ENCODE measurements around the gene SPATA31D1. TPM values are rescaled to one million over a fixed set of nuclear protein-coding genes. Genes with fewer than 3 reads are reported as not detected.

The SPATA31D1 gene
- total and polyA plus RNA-seq, 4 donors: not detected

DNA sequence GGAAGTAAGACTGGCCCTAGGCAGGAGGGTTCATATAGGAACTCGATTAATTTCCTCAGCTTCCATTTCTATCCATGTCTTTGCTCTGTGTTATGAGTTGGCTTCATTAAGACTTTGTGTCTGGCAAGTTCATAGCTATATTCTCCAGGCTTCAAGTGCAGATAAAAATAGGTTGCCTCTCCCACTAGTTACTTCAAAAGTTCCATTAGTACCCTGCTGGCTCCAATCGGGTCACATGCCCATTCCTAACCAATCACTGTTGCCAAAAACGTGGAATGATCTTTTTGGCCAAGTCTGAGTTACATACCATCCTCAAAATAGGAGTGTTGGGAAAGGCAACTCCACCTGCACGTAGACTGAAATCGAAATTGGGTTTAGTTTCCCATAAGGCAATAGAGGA, 13.8 kb upstream of the SPATA31D1 start:
- 81% methylated on average over 5 of the region's 5 CpGs for WGBS
- Histone ChIP-seq H3K4me3 (ENCODE audit: low read depth in 1 of 3, low read length in 3 of 3) (no peak overlapping the region), H3K4me1 (ENCODE audit: control insufficient read depth in 4 of 4, insufficient read depth in 4 of 4, low read length in 3 of 4) (no peaks in the 10 kb centered on the region), H3K36me3 (ENCODE audit: control insufficient read depth in 4 of 4, insufficient read depth in 3 of 4, low read depth in 1 of 4, low read length in 3 of 4) (no peaks in the 10 kb centered on the region), H3K27me3 (ENCODE audit: control insufficient read depth in 4 of 4, insufficient read depth in 4 of 4, low read length in 3 of 4) (no peaks in the 10 kb centered on the region), H3K9ac (ENCODE audit: low read depth in 1 of 2, low read length in 2 of 2) (no peak overlapping the region), H3K27ac (ENCODE audit: low read depth in 1 of 2, low read length in 2 of 2) (no peak overlapping the region), H3K9me3 (ENCODE audit: control insufficient read depth in 4 of 4, low read length in 3 of 4) (peaks cover 0 to 4% (median 0%) of the 10 kb centered on the region in 4 donors)
- DNase-seq (ENCODE audit: low spot score): no peak
- TF ChIP-seq RAD21 (IDR thresholded peaks at IDR 0.05) (no peak), SP1 (IDR thresholded peaks at IDR 0.05) (no peak), JUND (IDR thresholded peaks at IDR 0.05) (no peak), TAF1 (conservative IDR thresholded peaks at IDR 0.05) (no peak), YY1 (IDR thresholded peaks at IDR 0.05) (no peak), EGR1 (IDR thresholded peaks at IDR 0.05; ENCODE audit: low read depth in 2 of 2) (no peak)
- TF ChIP-seq, protein P1, sequence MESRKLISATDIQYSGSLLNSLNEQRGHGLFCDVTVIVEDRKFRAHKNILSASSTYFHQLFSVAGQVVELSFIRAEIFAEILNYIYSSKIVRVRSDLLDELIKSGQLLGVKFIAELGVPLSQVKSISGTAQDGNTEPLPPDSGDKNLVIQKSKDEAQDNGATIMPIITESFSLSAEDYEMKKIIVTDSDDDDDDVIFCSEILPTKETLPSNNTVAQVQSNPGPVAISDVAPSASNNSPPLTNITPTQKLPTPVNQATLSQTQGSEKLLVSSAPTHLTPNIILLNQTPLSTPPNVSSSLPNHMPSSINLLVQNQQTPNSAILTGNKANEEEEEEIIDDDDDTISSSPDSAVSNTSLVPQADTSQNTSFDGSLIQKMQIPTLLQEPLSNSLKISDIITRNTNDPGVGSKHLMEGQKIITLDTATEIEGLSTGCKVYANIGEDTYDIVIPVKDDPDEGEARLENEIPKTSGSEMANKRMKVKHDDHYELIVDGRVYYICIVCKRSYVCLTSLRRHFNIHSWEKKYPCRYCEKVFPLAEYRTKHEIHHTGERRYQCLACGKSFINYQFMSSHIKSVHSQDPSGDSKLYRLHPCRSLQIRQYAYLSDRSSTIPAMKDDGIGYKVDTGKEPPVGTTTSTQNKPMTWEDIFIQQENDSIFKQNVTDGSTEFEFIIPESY (IDR thresholded peaks at IDR 0.05): no peak
- TF ChIP-seq, protein P2, sequence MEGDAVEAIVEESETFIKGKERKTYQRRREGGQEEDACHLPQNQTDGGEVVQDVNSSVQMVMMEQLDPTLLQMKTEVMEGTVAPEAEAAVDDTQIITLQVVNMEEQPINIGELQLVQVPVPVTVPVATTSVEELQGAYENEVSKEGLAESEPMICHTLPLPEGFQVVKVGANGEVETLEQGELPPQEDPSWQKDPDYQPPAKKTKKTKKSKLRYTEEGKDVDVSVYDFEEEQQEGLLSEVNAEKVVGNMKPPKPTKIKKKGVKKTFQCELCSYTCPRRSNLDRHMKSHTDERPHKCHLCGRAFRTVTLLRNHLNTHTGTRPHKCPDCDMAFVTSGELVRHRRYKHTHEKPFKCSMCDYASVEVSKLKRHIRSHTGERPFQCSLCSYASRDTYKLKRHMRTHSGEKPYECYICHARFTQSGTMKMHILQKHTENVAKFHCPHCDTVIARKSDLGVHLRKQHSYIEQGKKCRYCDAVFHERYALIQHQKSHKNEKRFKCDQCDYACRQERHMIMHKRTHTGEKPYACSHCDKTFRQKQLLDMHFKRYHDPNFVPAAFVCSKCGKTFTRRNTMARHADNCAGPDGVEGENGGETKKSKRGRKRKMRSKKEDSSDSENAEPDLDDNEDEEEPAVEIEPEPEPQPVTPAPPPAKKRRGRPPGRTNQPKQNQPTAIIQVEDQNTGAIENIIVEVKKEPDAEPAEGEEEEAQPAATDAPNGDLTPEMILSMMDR (IDR thresholded peaks at IDR 0.05; ENCODE audit: low read depth, low read length, missing input control): no peak
- TF ChIP-seq, protein P3, sequence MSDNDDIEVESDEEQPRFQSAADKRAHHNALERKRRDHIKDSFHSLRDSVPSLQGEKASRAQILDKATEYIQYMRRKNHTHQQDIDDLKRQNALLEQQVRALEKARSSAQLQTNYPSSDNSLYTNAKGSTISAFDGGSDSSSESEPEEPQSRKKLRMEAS (IDR thresholded peaks at IDR 0.05): no peak

DNA sequence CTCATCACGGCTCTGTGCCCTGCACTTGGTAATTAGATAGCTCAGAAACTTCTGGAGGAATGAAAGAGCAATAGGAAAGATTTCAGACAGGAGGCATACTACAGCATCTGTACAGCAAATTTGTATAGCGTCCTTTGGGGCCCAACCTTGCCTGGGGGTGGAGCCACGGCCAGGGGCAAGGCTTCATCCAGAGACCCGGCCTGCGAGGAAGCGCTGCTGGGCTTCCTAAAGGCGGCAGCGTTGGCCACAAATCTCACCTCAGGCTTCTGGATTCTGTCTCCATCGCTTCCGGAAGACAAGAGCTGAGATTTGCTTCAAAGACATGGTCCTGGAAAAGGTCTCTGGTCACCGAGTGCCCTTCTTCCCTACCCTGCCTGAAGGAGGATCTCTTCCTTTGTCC, 12.2 kb upstream of the SPATA31D1 start:
- DNase-seq (ENCODE audit: low spot score): no peak
- Histone ChIP-seq H3K27ac (ENCODE audit: low read depth in 1 of 2, low read length in 2 of 2) (no peak overlapping the region), H3K27me3 (ENCODE audit: control insufficient read depth in 4 of 4, insufficient read depth in 4 of 4, low read length in 3 of 4) (no peaks in the 10 kb centered on the region), H3K4me3 (ENCODE audit: low read depth in 1 of 3, low read length in 3 of 3) (no peak overlapping the region), H3K9me3 (ENCODE audit: control insufficient read depth in 4 of 4, low read length in 3 of 4) (peaks cover 0 to 4% (median 0%) of the 10 kb centered on the region in 4 donors), H3K9ac (ENCODE audit: low read depth in 1 of 2, low read length in 2 of 2) (no peak overlapping the region), H3K36me3 (ENCODE audit: control insufficient read depth in 4 of 4, insufficient read depth in 3 of 4, low read depth in 1 of 4, low read length in 3 of 4) (no peaks in the 10 kb centered on the region), H3K4me1 (ENCODE audit: control insufficient read depth in 4 of 4, insufficient read depth in 4 of 4, low read length in 3 of 4) (no peaks in the 10 kb centered on the region)
- TF ChIP-seq FOXA2 (IDR thresholded peaks at IDR 0.05) (no peak), JUND (IDR thresholded peaks at IDR 0.05) (no peak), HNF4G (IDR thresholded peaks at IDR 0.05) (no peak), YY1 (IDR thresholded peaks at IDR 0.05) (no peak), RAD21 (IDR thresholded peaks at IDR 0.05) (no peak), FOXA1 (IDR thresholded peaks at IDR 0.05) (no peak), TAF1 (conservative IDR thresholded peaks at IDR 0.05) (no peak), HNF4A (conservative IDR thresholded peaks at IDR 0.05) (no peak)
- TF ChIP-seq, protein P1 (IDR thresholded peaks at IDR 0.05): no peak
- TF ChIP-seq, protein P4, sequence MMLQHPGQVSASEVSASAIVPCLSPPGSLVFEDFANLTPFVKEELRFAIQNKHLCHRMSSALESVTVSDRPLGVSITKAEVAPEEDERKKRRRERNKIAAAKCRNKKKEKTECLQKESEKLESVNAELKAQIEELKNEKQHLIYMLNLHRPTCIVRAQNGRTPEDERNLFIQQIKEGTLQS (IDR thresholded peaks at IDR 0.05): no peak
- TF ChIP-seq, protein P3 (IDR thresholded peaks at IDR 0.05): no peak
- WGBS: 91% methylated on average over 11 of the region's 11 CpGs
